Keratinocyte (primary cell): ENCODE measurements around the gene ZBTB20.

Source experiments
- CTCF ChIP-seq, 3 experiments: IDR thresholded peaks in 1 of 3; conservative IDR thresholded peaks in 1 of 3; optimal IDR thresholded peaks in 1 of 3; 2 replicates in 2 of 3; 3 replicates in 1 of 3; pipeline versions ENCODE3 to v1.5.1; 2011; ENCODE audit warnings: low read length in 3 of 3, mild to moderate bottlenecking in 3 of 3, moderate library complexity in 2 of 3, control low read depth in 1 of 3, inconsistent platforms in 1 of 3; ENCODE audit not compliant: insufficient read depth in 2 of 3; ENCODE audit errors: extremely low read depth in 1 of 3
- EZH2 ChIP-seq: IDR thresholded peaks from one replicate; pipeline ENCODE4 v1.6.1; 2012; ENCODE audit warnings: inconsistent platforms, mild to moderate bottlenecking, low read length, moderate library complexity

GRCh38 chr3:114760679-114761078 is 386.4 kb downstream of the ZBTB20 start:
- TF ChIP-seq CTCF (optimal IDR thresholded peaks at IDR 0.05 in 1 of 3, IDR thresholded peaks at IDR 0.05 in 1 of 3, conservative IDR thresholded peaks at IDR 0.05 in 1 of 3; ENCODE audit: extremely low read depth in 1 of 3, insufficient read depth in 2 of 3, low read length in 3 of 3) (no peak), EZH2 (no peak)
